Activated gamma-delta T cell treated with anti-CD3 and anti-CD28 coated beads, Interleukin-2, amount 50 U/mL, for 16 hours (primary cell): ENCODE results near the gene C2orf42.
"Not testable (repeated sequence)": the region's sequence is repeated elsewhere in the genome, so short reads cannot be mapped to it uniquely, and the experiment has no call there.

Source experiments
- DNase-seq: peaks from one replicate; pipeline ENCODE4 v3.0.0-alpha.2; 2020; ENCODE audit warnings: low read depth

Gene C2orf42

GRCh38 chr2:70169654-70170245, 21.1 kb downstream of the C2orf42 start:
- not testable (repeated sequence) for DNase-seq

GRCh38 chr2:70161069-70161534, 29.7 kb downstream of the C2orf42 start:
- no peak for DNase-seq

GRCh38 chr2:70160545-70160944, 30.3 kb downstream of the C2orf42 start:
- no peak for DNase-seq

- not testable (repeated sequence) for DNase-seq
These were observed 41.6 kb downstream of the C2orf42 start for GRCh38 chr2:70149130-70149686.

- DNase-seq, result not testable (repeated sequence)
These were observed 42.5 kb downstream of the C2orf42 start for GRCh38 chr2:70148211-70148760.

- DNase-seq, result no peak
These were observed 44.7 kb downstream of the C2orf42 start for GRCh38 chr2:70145851-70146739.

GRCh38 chr2:70145144-70145490, 45.7 kb downstream of the C2orf42 start:
- no peak for DNase-seq

- DNase-seq, result no peak
These were observed 46.2 kb downstream of the C2orf42 start for GRCh38 chr2:70144443-70145143.

GRCh38 chr2:70143314-70144150, 47.3 kb downstream of the C2orf42 start:
- peak; percentile 30 for DNase-seq

- peak; percentile 100 for DNase-seq
These were observed 48.1 kb downstream of the C2orf42 start for GRCh38 chr2:70142590-70143313.

GRCh38 chr2:70141902-70142589, 48.8 kb downstream of the C2orf42 start:
- peak; percentile 41 for DNase-seq

- peak; percentile 46 for DNase-seq
These were observed 49.5 kb downstream of the C2orf42 start for GRCh38 chr2:70141212-70141901.

- no peak for DNase-seq
These were observed 50.0 kb downstream of the C2orf42 start for GRCh38 chr2:70140791-70141211.

- DNase-seq, result not testable (repeated sequence)
These were observed 56.4 kb downstream of the C2orf42 start for GRCh38 chr2:70134323-70134983.

GRCh38 chr2:70133491-70134322, 57.1 kb downstream of the C2orf42 start:
- DNase-seq, result peak; percentile 14

- no peak for DNase-seq
These were observed 57.7 kb downstream of the C2orf42 start for GRCh38 chr2:70133127-70133452.

- DNase-seq, result no peak
These were observed 58.3 kb downstream of the C2orf42 start for GRCh38 chr2:70132244-70133126.
